GM18517 (cell line): ENCODE measurements around the gene AGL.
A peak's percentile ranks its signal among the peaks of the same experiment; 100 is the strongest.
"Not testable (repeated sequence)": the region's sequence is repeated elsewhere in the genome, so short reads cannot be mapped to it uniquely, and the experiment has no call there.

Experiments
- ATAC-seq: cut with Tn5 transposase; IDR thresholded peaks from one replicate; pipeline ENCODE4 v1.9.1; 2021; ENCODE audit warnings: mild to moderate bottlenecking, moderate library complexity; ENCODE audit not compliant: unreplicated experiment

The AGL gene

DNA sequence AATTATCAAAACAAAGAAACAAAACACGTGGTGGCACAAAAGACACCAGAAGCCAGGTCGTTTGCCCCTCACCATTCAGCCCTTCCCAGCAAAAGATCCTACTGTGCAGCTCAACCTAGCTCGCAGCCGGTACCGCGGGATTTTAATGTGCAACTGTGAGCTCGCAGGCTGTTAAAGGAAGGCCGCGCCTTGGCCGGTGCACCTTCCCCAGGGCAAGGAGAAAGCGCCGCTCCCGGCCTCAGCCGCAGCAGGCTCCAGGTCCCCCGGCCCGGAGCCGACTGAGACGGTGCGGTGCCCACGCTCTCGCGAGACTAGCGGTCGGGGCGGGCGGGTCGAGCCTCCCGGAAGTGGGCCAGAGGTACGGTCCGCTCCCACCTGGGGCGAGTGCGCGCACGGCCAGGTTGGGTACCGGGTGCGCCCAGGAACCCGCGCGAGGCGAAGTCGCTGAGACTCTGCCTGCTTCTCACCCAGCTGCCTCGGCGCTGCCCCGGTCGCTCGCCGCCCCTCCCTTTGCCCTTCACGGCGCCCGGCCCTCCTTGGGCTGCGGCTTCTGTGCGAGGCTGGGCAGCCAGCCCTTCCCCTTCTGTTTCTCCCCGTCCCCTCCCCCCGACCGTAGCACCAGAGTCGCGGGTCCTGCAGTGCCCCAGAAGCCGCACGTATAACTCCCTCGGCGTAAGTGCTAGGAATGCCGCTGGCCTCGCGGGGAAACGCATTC lies at the start of gene AGL:
Gene AGL, plus strand, starts transcription at position 618 of the 715 bp plus-strand sequence. CDS start 682 bp downstream, outside the sequence.
- ATAC-seq = peak; percentile 94

- ATAC-seq = no peak
These were observed 48.6 kb upstream of the AGL start for GRCh38 chr1:99801584-99801983.

DNA sequence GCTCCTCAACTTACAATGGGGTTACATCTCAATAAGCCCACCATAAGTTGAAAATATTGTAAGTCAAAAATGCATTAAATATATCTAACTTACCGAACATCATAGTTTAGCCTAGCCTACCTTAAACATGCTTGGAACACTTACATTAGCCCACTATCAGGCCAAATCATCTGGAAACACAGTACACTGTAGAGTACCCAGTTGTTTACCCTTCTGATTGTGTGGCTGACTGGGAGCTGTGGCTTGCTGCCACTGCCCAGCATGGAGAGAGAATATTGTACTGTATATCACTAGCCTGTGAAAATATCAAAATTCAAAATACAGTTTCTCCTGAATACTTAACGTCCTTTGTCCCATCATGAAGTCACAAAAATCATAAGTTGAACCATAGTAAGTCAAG lies 43.3 kb upstream of the AGL start:
- no peak for ATAC-seq

DNA sequence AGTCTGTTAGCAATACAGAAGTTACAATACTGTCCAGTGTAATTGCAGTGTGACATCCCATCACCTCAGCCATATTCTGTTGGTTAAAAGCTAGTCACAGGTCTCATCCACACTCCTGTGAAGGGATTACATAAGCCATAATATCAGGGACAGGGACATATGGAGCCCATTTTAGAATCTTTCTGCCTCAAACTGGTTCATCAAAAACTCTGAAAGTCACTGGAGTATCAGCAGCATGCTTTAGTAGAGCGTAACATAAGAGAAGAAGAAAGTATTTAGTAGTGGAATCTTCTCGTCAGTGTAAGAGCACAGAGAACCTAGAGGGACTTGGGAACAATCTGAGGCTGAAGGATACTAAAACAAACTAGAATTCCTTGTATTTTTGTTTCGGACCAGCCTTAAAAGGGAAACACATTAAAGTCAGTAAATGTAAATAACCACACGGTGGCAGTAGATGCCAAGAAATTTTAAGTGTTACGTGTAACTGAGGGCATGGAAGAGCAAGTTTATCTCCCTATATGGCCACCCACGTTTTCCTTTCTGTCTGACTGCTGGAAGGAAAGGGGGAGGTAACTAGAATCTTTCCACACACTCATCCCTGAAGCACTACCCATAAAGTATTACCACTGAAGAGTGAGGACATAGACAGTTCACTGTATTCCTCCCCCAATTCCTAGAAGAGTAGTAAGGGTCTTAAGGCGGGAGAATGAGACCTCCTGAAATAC lies 41.6 kb upstream of the AGL start:
- ATAC-seq = peak; percentile 97

DNA sequence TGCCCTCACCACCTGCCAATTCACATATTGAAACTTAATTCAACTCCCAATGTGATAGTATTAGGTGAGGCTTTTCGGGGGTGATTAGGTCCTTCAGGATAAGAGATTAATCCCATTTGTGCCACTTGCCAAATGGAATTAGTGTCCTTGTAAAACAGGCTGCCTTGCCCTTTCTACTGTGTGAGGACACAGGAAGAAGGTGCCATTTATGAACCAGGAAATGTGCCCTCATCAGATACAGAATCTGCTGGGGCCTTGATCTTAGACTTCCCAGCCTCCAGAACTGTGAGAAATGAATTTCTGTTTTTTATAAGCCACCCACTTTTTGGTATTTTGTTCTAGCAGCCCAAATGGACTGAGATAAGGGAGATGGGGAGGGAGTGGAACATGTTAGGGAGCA lies 39.1 kb upstream of the AGL start:
- ATAC-seq = no peak

DNA sequence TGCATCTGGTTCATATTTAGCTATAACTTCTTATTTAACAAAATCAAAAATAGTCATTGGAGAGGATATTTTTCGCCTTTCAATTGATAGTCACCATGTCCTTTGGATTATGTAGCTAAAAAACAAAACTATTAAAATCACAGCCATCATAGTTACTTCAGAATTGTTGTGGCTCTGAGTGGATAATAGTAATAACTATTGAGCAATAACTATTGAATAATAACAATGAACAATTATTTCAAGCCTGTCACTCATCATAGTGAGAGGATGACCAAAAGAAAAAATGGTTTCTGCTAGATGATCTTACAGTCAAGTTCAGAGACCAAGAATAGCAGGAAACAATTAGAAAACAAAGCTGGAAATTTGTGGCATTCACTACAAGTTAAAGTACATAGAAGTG lies 38.4 kb upstream of the AGL start:
- no peak for ATAC-seq

GRCh38 chr1:99814373-99814900 lies 35.7 kb upstream of the AGL start:
- ATAC-seq = no peak

GRCh38 chr1:99816656-99817055 lies 33.5 kb upstream of the AGL start:
- ATAC-seq = no peak

DNA sequence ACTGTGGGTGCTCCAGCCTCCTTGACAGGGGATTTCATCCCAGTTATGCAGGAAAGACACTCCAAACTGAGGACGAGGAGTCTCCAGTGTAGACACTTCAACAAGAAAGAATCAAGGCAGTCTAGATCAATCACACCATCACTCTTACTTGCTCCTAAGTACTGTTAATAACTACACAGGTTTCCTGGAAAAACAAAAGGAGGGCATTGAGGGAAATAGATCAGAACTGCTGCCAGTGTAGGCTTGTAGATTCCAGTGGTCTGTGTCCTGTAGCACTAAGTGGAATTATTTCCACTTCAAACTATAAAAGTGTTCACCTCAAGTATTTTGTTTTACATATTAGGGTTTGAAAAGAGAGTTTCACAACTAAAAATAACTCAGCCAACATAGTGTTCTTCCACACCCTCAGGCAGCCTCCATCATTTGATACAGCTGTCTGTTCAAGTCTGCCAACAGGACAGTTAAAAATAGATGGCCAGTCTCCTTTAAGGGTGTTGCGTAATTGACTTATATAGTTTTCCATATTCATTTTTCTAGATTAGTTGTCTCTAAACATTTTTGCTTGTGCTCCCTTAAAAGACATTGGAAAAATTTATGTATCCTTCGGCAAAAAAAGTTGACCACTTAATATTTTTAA lies 32.0 kb upstream of the AGL start:
- ATAC-seq = no peak

GRCh38 chr1:99820546-99820945 lies 29.6 kb upstream of the AGL start:
- ATAC-seq = peak; percentile 91

DNA sequence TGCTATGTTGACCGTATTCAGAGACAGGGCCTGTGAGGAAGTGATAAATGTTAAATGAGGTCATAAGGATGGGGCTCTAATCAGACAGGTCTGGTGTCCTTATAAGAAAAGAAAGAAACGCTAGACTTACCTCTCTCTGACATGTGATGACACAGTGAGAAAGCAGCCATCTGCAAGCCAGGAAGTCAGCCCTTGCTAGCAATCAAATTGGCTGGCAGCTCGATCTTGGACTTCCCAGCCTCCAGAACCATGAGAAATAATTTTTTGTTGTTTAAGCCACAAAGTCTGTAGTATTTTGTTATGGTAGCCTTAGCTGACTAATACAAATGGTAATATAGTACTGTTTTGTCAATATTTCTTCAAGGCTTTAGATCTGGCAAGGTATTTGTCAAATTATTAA lies 25.1 kb upstream of the AGL start:
- no peak for ATAC-seq

DNA sequence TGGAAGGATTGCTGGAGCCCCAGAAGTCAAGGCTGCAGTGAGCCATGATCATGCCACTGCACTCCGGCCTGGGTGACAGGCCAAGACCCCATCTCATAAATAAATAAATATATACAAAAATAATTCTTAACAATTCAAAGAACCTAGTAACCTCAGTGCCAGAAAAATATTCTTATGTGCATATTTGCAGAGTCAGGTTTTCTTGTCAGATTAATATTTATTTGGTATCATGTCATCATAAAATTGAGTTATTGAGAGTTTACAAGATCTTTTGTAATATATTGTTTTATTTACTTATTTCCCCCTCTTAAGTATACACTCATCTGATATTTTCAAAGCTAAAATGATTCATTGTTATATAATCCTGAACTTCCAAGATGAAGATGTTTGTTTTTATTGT lies 24.5 kb upstream of the AGL start:
- ATAC-seq = no peak

DNA sequence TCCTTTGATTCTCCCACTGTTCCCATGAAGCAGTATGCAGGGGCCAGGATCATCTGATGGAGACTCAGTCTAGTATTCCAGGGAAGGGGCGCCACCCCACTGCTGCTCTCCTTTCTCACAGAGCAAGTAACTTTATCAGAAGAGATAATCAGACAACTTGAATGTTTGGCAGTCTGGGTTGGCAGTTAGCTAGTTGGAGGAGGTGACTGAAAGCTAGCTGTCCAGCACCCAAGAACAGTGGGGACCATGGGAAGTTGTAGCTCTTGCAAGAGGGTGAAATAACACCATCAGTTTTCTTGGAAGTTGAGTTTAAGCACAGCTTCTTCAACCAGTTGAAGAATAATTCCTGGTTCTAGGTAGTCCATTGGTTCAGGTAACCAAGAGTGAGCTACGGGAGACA lies 22.2 kb upstream of the AGL start:
- no peak for ATAC-seq

- no peak for ATAC-seq
These were observed 20.9 kb upstream of the AGL start for GRCh38 chr1:99829269-99829668.

- ATAC-seq = not testable (repeated sequence)
These were observed 16.2 kb upstream of the AGL start for GRCh38 chr1:99833911-99834310.

DNA sequence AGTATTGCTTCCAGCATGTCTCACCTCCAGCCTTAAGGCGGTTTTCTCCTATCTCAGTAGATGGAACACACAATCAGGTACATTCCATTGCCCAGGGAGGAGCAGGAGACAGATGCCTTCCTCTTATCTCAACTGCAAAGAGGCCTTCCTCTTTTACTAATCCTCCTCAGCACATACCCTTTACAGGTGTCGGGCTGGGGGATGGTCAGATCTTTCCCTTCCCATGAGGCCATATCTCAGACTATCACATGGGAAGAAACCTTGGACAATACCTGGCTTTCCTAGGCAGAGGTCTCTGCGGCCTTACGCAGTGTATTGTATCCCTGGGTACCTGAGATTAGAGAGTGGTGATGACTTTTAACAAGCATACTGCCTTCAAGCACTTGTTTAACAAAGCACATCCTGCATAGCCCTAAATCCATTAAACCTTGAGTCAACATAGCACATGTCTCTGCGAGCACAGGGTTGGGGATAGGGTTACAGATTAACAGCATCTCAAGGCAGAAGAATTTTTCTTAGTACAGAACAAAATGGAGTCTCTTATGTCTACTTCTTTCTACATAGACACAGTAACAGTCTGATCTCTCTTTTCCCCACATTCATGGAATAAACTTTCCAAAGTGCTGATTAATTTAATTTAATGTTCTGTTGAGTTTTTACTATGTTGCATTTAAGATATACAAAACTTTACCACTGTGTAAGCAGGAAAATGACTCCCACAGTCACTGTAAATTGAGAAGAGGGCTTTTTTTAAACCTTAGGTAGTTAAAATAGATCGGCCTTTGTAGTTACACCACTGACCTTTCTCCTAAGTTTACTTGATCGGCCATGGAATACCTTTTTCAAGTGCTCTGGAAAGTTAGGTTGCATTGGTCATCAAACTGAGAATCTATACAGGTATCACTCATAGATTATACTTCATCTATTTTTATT lies 13.7 kb upstream of the AGL start:
- not testable (repeated sequence) for ATAC-seq

GRCh38 chr1:99840353-99840752 lies 9.8 kb upstream of the AGL start:
- ATAC-seq = not testable (repeated sequence)

GRCh38 chr1:99843760-99844159 lies 6.4 kb upstream of the AGL start:
- ATAC-seq = no peak

DNA sequence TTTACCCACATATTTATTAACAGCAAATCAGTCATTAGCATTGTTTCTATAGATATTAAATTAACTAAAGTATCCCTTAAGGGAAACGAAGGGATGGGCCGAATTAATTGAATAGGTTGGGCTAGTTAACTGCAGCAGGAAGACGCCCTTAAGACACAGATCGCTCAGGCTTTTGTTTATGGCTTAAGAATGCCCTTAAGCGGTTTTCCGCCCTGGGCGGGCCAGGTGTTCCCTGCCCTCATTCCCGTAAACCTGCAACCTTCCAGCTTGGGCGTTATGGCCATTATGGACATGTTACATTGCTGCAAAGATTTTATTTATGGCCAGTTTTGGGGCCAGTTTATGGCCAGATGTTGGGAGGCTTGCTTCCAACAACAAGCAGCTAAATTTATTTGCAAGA lies 5.0 kb upstream of the AGL start:
- ATAC-seq = not testable (repeated sequence)

- ATAC-seq = peak; percentile 2
These were observed 783 bp upstream of the AGL start for GRCh38 chr1:99849413-99849743.
